HG02970 (cell line): ENCODE data around the gene CFL1.
"Not testable (repeated sequence)": the region's sequence is repeated elsewhere in the genome, so short reads cannot be mapped to it uniquely, and the experiment has no call there.

Experiments used
- ATAC-seq: cut with Tn5 transposase; IDR thresholded peaks from one replicate; pipeline ENCODE4 v1.9.1; 2021; ENCODE audit warnings: mild to moderate bottlenecking, moderate library complexity, moderate number of reproducible peaks; ENCODE audit not compliant: unreplicated experiment, low FRiP score

The CFL1 gene

GRCh38 chr11:65844231-65844872, 13.6 kb downstream of the CFL1 start:
- no peak for ATAC-seq

- ATAC-seq = no peak
Observed at GRCh38 chr11:65843811-65844210, 14.2 kb downstream of the CFL1 start.

GRCh38 chr11:65842144-65842543, 15.8 kb downstream of the CFL1 start:
- no peak for ATAC-seq

- no peak for ATAC-seq
Observed at GRCh38 chr11:65834202-65834601, 23.8 kb downstream of the CFL1 start.

GRCh38 chr11:65833297-65834030, 24.5 kb downstream of the CFL1 start, which contains the start of gene SNX32:
Gene SNX32 (plus strand): TSS chr11:65833963. CDS start chr11:65834066, 103 bp downstream.
- ATAC-seq = peak; percentile 86

GRCh38 chr11:65832231-65832630, 25.7 kb downstream of the CFL1 start:
- ATAC-seq = not testable (repeated sequence)

- no peak for ATAC-seq
Observed at GRCh38 chr11:65829459-65829858, 28.5 kb downstream of the CFL1 start.

GRCh38 chr11:65826984-65827735, 30.8 kb downstream of the CFL1 start:
- ATAC-seq = no peak

- ATAC-seq = no peak
Observed at GRCh38 chr11:65822776-65823528, 35.0 kb downstream of the CFL1 start.

GRCh38 chr11:65821107-65821506, 36.9 kb downstream of the CFL1 start:
- no peak for ATAC-seq

GRCh38 chr11:65817835-65818680, 39.9 kb downstream of the CFL1 start:
- ATAC-seq = peak; percentile 76

- ATAC-seq = no peak
Observed at GRCh38 chr11:65817312-65817834, 40.6 kb downstream of the CFL1 start.

GRCh38 chr11:65816696-65817095, 41.3 kb downstream of the CFL1 start:
- no peak for ATAC-seq

GRCh38 chr11:65814986-65815565, 42.9 kb downstream of the CFL1 start:
- no peak for ATAC-seq

- ATAC-seq = no peak
Observed at GRCh38 chr11:65814131-65814985, 43.6 kb downstream of the CFL1 start.

- ATAC-seq = no peak
Observed at GRCh38 chr11:65811764-65812475, 46.1 kb downstream of the CFL1 start.

- no peak for ATAC-seq
Observed at GRCh38 chr11:65810046-65810868, 47.7 kb downstream of the CFL1 start.
